GM23338 (cell line): Measurements from ENCODE around the gene ADCY4. TPM values are rescaled to one million over a fixed set of nuclear protein-coding genes. Genes with fewer than 3 reads are reported as not detected.

Source experiments
- ATAC-seq: fragments of 200-7000 bp; cut with Tn5 transposase; 3 replicates; pipeline ENCODE4 v1.9.1; 2020
- DNase-seq: peaks from one replicate; pipeline ENCODE4 v3.0.0-alpha.2; 2015; ENCODE audit warnings: low spot score
- H2AFZ ChIP-seq: fragments of 200-600 bp; sonication (generic); 2 replicates; pipeline ENCODE4 v1.8.0; 2016; ENCODE audit warnings: antibody characterized with exemption, mild to moderate bottlenecking, moderate library complexity
- H3F3A ChIP-seq: fragments of 200-600 bp; sonication (generic); replicated peaks from 2 replicates; pipeline ENCODE4 v1.8.0; 2017; ENCODE audit warnings: antibody characterized with exemption, mixed run types, low read depth
- H3K27ac ChIP-seq: fragments of 200-600 bp; sonication (generic); 2 replicates; pipeline ENCODE4 v1.6.1; 2016; ENCODE audit warnings: low read depth
- H3K27me3 ChIP-seq: fragments of 200-600 bp; sonication (generic); 2 replicates; pipeline ENCODE4 v1.8.0; 2016; ENCODE audit warnings: mild to moderate bottlenecking, mixed run types, moderate library complexity; ENCODE audit not compliant: insufficient read depth
- H3K36me3 ChIP-seq: fragments of 200-600 bp; sonication (generic); 2 replicates; pipeline ENCODE4 v1.8.0; 2016; ENCODE audit warnings: mild to moderate bottlenecking; ENCODE audit not compliant: insufficient read depth
- H3K4me1 ChIP-seq: fragments of 200-600 bp; sonication (generic); 2 replicates; pipeline ENCODE4 v1.8.0; 2016; ENCODE audit warnings: mild to moderate bottlenecking, moderate library complexity; ENCODE audit not compliant: insufficient read depth
- H3K4me2 ChIP-seq: fragments of 200-600 bp; sonication (generic); 2 replicates; pipeline ENCODE4 v1.7.1; 2017; ENCODE audit warnings: mixed run types
- H3K4me3 ChIP-seq: fragments of 200-600 bp; sonication (generic); 2 replicates; pipeline ENCODE4 v1.6.1; 2016; ENCODE audit warnings: mixed run types
- H3K79me2 ChIP-seq: fragments of 200-600 bp; sonication (generic); replicated peaks from 2 replicates; pipeline ENCODE4 v1.8.0; 2017; ENCODE audit warnings: mild to moderate bottlenecking; ENCODE audit not compliant: insufficient read depth
- H3K9me2 ChIP-seq: fragments of 200-600 bp; sonication (generic); 2 replicates; pipeline ENCODE4 v1.8.0; 2017; ENCODE audit not compliant: insufficient read depth
- H4K20me1 ChIP-seq: fragments of 200-600 bp; sonication (generic); replicated peaks from 2 replicates; pipeline ENCODE4 v1.8.0; 2017; ENCODE audit warnings: mild to moderate bottlenecking; ENCODE audit not compliant: insufficient read depth
- H3K27ac Mint-ChIP-seq: 2 replicates; pipeline ENCODE4 v1.8.0; 2020; ENCODE audit warnings: inconsistent platforms, mild to moderate bottlenecking, moderate library complexity, mixed read lengths
- H3K27me3 Mint-ChIP-seq: 3 replicates; pipeline ENCODE4 v1.8.0; 2022; ENCODE audit warnings: low read depth, mild to moderate bottlenecking, moderate library complexity, mixed read lengths, inconsistent platforms; ENCODE audit not compliant: insufficient read depth, poor library complexity
- H3K36me3 Mint-ChIP-seq: 3 replicates; pipeline ENCODE4 v1.8.0; 2021; ENCODE audit warnings: low read depth, mild to moderate bottlenecking, inconsistent platforms, moderate library complexity, mixed read lengths
- H3K4me1 Mint-ChIP-seq: 3 replicates; pipeline ENCODE4 v1.8.0; 2020; ENCODE audit warnings: mild to moderate bottlenecking, inconsistent platforms, mixed read lengths
- H3K4me3 Mint-ChIP-seq: 3 replicates; pipeline ENCODE4 v1.8.0; 2021; ENCODE audit warnings: moderate library complexity, mild to moderate bottlenecking, inconsistent platforms, mixed read lengths
- H3K9me3 Mint-ChIP-seq: 3 replicates; pipeline ENCODE4 v1.8.0; 2020; ENCODE audit warnings: moderate library complexity, mild to moderate bottlenecking, inconsistent platforms, mixed read lengths
- CREB1 ChIP-seq: fragments of 250-450 bp; sonication (Bioruptor Pico); IDR thresholded peaks from 2 replicates; pipeline ENCODE4 v1.5.0; 2020; ENCODE audit warnings: low read depth, mild to moderate bottlenecking, moderate library complexity
- EZH2 ChIP-seq: fragments of 200-600 bp; sonication (generic); IDR thresholded peaks from one replicate; pipeline ENCODE4 v1.8.0; 2017; ENCODE audit warnings: antibody characterized with exemption, mild to moderate bottlenecking, low read depth; ENCODE audit not compliant: unreplicated experiment
- EZH2phosphoT487 ChIP-seq: fragments of 200-600 bp; sonication (generic); IDR thresholded peaks from one replicate; pipeline ENCODE4 v1.8.1; 2018; ENCODE audit warnings: antibody characterized with exemption; ENCODE audit not compliant: unreplicated experiment
- JUNB ChIP-seq: IDR thresholded peaks from one replicate; pipeline ENCODE4 v1.6.1; 2016; ENCODE audit warnings: antibody characterized with exemption; ENCODE audit not compliant: unreplicated experiment
- NANOG ChIP-seq: IDR thresholded peaks from 2 replicates; pipeline ENCODE4 v1.6.1; 2016; ENCODE audit warnings: antibody characterized with exemption, borderline replicate concordance
- POLR2AphosphoS5 ChIP-seq: IDR thresholded peaks from 2 replicates; pipeline ENCODE4 v1.6.1; 2016; ENCODE audit warnings: antibody characterized with exemption, low read depth
- REST ChIP-seq: IDR thresholded peaks from one replicate; pipeline ENCODE4 v1.6.1; 2018; ENCODE audit warnings: antibody characterized with exemption; ENCODE audit not compliant: unreplicated experiment
- STAT1 ChIP-seq: IDR thresholded peaks from one replicate; pipeline ENCODE4 v1.6.1; 2016; ENCODE audit warnings: antibody characterized with exemption; ENCODE audit not compliant: unreplicated experiment
- ZNF114 ChIP-seq: fragments of 250-450 bp; sonication (Bioruptor Pico); IDR thresholded peaks from 2 replicates; pipeline ENCODE4 v1.5.0; 2020; ENCODE audit warnings: mild to moderate bottlenecking, moderate library complexity
- ZNF331 ChIP-seq: fragments of 250-450 bp; sonication (Bioruptor Pico); IDR thresholded peaks from 2 replicates; pipeline ENCODE4 v1.5.0; 2020; ENCODE audit warnings: low read depth, mild to moderate bottlenecking, moderate library complexity
- polyA plus RNA-seq: library from polyadenylated mRNA; unstranded; fragments of >200 nt; fragmentation: Nextera tagmentation; extraction: Ambion mirVana; gene quantifications from 2 replicates; pipeline ENCODE4 v1.2.1, GENCODE V29; 2016
- total RNA-seq: library from RNA; depleted of rRNA; stranded (reverse); fragments of >200 nt; shearing (Covaris generic); gene quantifications from 2 replicates; pipeline ENCODE4 v1.2.3, GENCODE V29; 2014
- TF ChIP-seq, protein P1 (sequence below): fragments of 250-450 bp; sonication (Bioruptor Pico); IDR thresholded peaks from 2 replicates; pipeline ENCODE4 v1.5.0; 2020; ENCODE audit warnings: mild to moderate bottlenecking, moderate library complexity

Gene ADCY4
- total and polyA plus RNA-seq, 2 experiments from 2014 or later: 0.10 to 0.40 TPM

DNA sequence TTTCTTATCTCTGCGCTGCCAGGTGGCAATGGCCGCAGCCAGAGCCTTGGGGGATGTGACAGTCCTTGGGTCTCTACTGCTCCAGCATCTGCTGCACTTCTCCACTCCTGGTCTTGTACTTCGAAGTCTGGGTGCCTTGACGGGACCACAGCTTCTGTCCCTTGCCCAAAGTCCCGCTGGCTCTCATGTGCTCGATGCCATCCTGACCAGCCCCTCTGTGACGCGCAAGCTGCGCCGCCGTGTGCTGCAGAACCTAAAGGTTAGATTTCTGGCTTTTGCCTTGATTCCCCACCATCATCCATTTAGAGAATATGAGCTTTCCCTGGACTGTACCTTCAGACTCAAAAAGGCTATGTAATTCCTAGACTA, 30.9 kb downstream of the ADCY4 start (continued):
- TF ChIP-seq, protein P1, sequence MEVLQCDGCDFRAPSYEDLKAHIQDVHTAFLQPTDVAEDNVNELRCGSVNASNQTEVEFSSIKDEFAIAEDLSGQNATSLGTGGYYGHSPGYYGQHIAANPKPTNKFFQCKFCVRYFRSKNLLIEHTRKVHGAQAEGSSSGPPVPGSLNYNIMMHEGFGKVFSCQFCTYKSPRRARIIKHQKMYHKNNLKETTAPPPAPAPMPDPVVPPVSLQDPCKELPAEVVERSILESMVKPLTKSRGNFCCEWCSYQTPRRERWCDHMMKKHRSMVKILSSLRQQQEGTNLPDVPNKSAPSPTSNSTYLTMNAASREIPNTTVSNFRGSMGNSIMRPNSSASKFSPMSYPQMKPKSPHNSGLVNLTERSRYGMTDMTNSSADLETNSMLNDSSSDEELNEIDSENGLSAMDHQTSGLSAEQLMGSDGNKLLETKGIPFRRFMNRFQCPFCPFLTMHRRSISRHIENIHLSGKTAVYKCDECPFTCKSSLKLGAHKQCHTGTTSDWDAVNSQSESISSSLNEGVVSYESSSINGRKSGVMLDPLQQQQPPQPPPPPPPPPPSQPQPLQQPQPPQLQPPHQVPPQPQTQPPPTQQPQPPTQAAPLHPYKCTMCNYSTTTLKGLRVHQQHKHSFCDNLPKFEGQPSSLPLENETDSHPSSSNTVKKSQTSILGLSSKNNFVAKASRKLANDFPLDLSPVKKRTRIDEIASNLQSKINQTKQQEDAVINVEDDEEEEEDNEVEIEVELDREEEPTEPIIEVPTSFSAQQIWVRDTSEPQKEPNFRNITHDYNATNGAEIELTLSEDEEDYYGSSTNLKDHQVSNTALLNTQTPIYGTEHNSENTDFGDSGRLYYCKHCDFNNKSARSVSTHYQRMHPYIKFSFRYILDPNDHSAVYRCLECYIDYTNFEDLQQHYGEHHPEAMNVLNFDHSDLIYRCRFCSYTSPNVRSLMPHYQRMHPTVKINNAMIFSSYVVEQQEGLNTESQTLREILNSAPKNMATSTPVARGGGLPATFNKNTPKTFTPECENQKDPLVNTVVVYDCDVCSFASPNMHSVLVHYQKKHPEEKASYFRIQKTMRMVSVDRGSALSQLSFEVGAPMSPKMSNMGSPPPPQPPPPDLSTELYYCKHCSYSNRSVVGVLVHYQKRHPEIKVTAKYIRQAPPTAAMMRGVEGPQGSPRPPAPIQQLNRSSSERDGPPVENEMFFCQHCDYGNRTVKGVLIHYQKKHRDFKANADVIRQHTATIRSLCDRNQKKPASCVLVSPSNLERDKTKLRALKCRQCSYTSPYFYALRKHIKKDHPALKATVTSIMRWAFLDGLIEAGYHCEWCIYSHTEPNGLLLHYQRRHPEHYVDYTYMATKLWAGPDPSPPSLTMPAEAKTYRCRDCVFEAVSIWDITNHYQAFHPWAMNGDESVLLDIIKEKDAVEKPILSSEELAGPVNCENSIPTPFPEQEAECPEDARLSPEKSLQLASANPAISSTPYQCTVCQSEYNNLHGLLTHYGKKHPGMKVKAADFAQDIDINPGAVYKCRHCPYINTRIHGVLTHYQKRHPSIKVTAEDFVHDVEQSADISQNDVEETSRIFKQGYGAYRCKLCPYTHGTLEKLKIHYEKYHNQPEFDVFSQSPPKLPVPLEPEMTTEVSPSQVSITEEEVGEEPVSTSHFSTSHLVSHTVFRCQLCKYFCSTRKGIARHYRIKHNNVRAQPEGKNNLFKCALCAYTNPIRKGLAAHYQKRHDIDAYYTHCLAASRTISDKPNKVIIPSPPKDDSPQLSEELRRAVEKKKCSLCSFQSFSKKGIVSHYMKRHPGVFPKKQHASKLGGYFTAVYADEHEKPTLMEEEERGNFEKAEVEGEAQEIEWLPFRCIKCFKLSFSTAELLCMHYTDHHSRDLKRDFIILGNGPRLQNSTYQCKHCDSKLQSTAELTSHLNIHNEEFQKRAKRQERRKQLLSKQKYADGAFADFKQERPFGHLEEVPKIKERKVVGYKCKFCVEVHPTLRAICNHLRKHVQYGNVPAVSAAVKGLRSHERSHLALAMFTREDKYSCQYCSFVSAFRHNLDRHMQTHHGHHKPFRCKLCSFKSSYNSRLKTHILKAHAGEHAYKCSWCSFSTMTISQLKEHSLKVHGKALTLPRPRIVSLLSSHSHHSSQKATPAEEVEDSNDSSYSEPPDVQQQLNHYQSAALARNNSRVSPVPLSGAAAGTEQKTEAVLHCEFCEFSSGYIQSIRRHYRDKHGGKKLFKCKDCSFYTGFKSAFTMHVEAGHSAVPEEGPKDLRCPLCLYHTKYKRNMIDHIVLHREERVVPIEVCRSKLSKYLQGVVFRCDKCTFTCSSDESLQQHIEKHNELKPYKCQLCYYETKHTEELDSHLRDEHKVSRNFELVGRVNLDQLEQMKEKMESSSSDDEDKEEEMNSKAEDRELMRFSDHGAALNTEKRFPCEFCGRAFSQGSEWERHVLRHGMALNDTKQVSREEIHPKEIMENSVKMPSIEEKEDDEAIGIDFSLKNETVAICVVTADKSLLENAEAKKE (CRISPR knock-in tag): no peak
- TF ChIP-seq EZH2 (no peak), EZH2phosphoT487 (no peak), POLR2AphosphoS5 (no peak), JUNB (no peak), ZNF114 (no peak), STAT1 (no peak), ZNF331 (CRISPR knock-in tag) (no peak), CREB1 (no peak), NANOG (no peak)

- Histone ChIP-seq H3K9me2 (no peaks in the 10 kb centered on the region), H3K4me2 (peak overlapping the region; percentile 98), H3K4me1 (peaks cover 16% of the 10 kb centered on the region; the same call in 1 of the 2 replicates), H3K36me3 (peaks cover 23% of the 10 kb centered on the region), H3K4me3 (peak overlapping the region; percentile 95), H4K20me1 (peaks cover 15% of the 10 kb centered on the region), H3F3A (peaks cover 7% of the 10 kb centered on the region), H3K27ac (no peak overlapping the region), H3K79me2 (peaks cover 13% of the 10 kb centered on the region), H2AFZ (no peak overlapping the region), H3K27me3 (no peaks in the 10 kb centered on the region)
- DNase-seq (no peak), ATAC-seq (no peak)
- peak overlapping the region; percentile 90 for H3K4me3 Mint-ChIP-seq
- H3K27me3 Mint-ChIP-seq: peaks cover 13% of the 10 kb centered on the region
- peaks cover 43% of the 10 kb centered on the region for H3K36me3 Mint-ChIP-seq
- peaks cover 21% of the 10 kb centered on the region for H3K4me1 Mint-ChIP-seq
- peaks cover 2% of the 10 kb centered on the region; the same call in 1 of the 3 replicates for H3K9me3 Mint-ChIP-seq
- peak overlapping the region; percentile 83; the same call in 1 of the 2 replicates for H3K27ac Mint-ChIP-seq
- TF ChIP-seq POLR2AphosphoS5: no peak
- TF ChIP-seq REST: no peak
- TF ChIP-seq STAT1: no peak
Measured at GRCh38 chr14:24300326-24300980, 34.4 kb downstream of the ADCY4 start.
